ENCODE measurements around the gene GAS2L2. TPM values are rescaled to one million over a fixed set of nuclear protein-coding genes. Genes with fewer than 3 reads are reported as not detected.

GAS2L2 gene
- total RNA-seq (2021; fragmentation: NEBNext Ultra II Directional; extraction: Animal tissue kit (Norgen Biotek cat#: 25700)) (0.13 TPM in 1 of 2 replicates, not detected in the other), polyA plus RNA-seq (2011; rRNA removed) (0.09 TPM in 2 replicates), polyA minus RNA-seq (2011; rRNA and poly(A)+ RNA removed) (0.06 TPM in 1 of 2 replicates, not detected in the other)
- polyA plus RNA-seq (2011; cell fraction: cytosol; rRNA removed), result 0.12 TPM
- 0.20 TPM for polyA plus RNA-seq (2011; cell fraction: nucleus; rRNA removed)
- polyA plus RNA-seq (2012, experiment 1 of 2), result 0.15 to 0.18 TPM (median 0.17 TPM) in 3 of 4 replicates, not detected in the other
- polyA plus RNA-seq (2012, experiment 2 of 2), result not detected
- 0.06 TPM for polyA plus RNA-seq (2013, experiment 1 of 2)
- polyA plus RNA-seq (2013, experiment 2 of 2), result not detected
- polyA minus RNA-seq (2011; cell fraction: cytosol; rRNA and poly(A)+ RNA removed), result not detected
- polyA minus RNA-seq (2011; cell fraction: nucleus; rRNA and poly(A)+ RNA removed), result 0.30 TPM
- long read RNA-seq, experiment 1, result 0 reads
- long read RNA-seq, experiment 2, result 0 reads

- TF ChIP-seq YY1 (IDR thresholded peaks at IDR 0.05; ENCODE audit: low read depth, low read length) (no peak), CTBP2 (IDR thresholded peaks at IDR 0.05; ENCODE audit: borderline replicate concordance, insufficient read depth, insufficient read length, low read length) (no peak), MAFK (IDR thresholded peaks at IDR 0.05; ENCODE audit: low read depth, low read length) (no peak), KDM1A (IDR thresholded peaks at IDR 0.05; ENCODE audit: borderline replicate concordance, low read length) (0 out of 2 replicates have a peak, but pooled peaks have one; percentile 32)
- Histone ChIP-seq H3K27me3 (replicated peaks in 1 of 4; ENCODE audit: control insufficient read depth in 3 of 4, extremely low read depth in 1 of 4, insufficient read depth in 3 of 4, low read length in 3 of 4) (peaks cover 2 to 19% (median 12%) of the 10 kb centered on the region in 4 experiments; a peak in 6 of 7 replicates), H2BK5ac (ENCODE audit: low read depth, low read length) (no peak within 1 kb of the TSS), H3K79me1 (ENCODE audit: low read depth, low read length) (no peaks in the 10 kb centered on the region), H4K8ac (ENCODE audit: extremely low read depth, insufficient read depth, low read length) (0 out of 2 replicates have a peak within 1 kb of the TSS, but pooled peaks have one; percentile 5), H4K20me1 (replicated peaks in 1 of 2; ENCODE audit: control insufficient read depth in 1 of 2, insufficient read depth in 2 of 2, low read length in 2 of 2) (no peaks in the 10 kb centered on the region), H3K79me2 (ENCODE audit: control insufficient read depth in 1 of 2, insufficient read depth in 2 of 2, low read length in 2 of 2) (no peaks in the 10 kb centered on the region), H3K36me3 (ENCODE audit: control insufficient read depth in 2 of 4, insufficient read depth in 4 of 4, low read length in 3 of 4) (no peaks in the 10 kb centered on the region), H4K91ac (replicated peaks; ENCODE audit: insufficient read length, low read length) (no peak within 1 kb of the TSS), H3K27ac (ENCODE audit: low read depth, low read length) (no peak within 1 kb of the TSS), H3K9me3 (ENCODE audit: insufficient read depth in 2 of 2, low read depth in 1 of 2, low read length in 1 of 2) (no peaks in the 10 kb centered on the region), H4K5ac (ENCODE audit: insufficient read length, low read depth, low read length) (no peak within 1 kb of the TSS), H2BK15ac (ENCODE audit: low read length) (no peak within 1 kb of the TSS), H3K56ac (replicated peaks; ENCODE audit: insufficient read length, low read depth, low read length) (no peak within 1 kb of the TSS), H3K4me1 (replicated peaks in 1 of 4; ENCODE audit: control insufficient read depth in 3 of 4, insufficient read depth in 4 of 4, low read length in 3 of 4) (peaks cover 0 to 9% (median 5%) of the 10 kb centered on the region in 4 experiments; a peak in 4 of 7 replicates), H2BK12ac (ENCODE audit: low read depth, low read length) (peak within 1 kb of the TSS; percentile 68; the same call in 1 of the 2 replicates), H2BK120ac (replicated peaks; ENCODE audit: low read depth, low read length) (no peak within 1 kb of the TSS), H2BK20ac (ENCODE audit: low read length) (no peak within 1 kb of the TSS), H3K4me2 (ENCODE audit: insufficient read depth in 1 of 2, low read depth in 2 of 2, low read length in 2 of 2) (no peak within 1 kb of the TSS), H3K23ac (ENCODE audit: insufficient read length) (no peak within 1 kb of the TSS), H2AFZ (ENCODE audit: low read length) (peak within 1 kb of the TSS; percentile 90; the same call in 1 of the 2 replicates), H3K4ac (replicated peaks; ENCODE audit: insufficient read length, low read depth, low read length) (no peak within 1 kb of the TSS), H3K14ac (ENCODE audit: insufficient read length) (no peak within 1 kb of the TSS), H3K18ac (ENCODE audit: extremely low read depth, low read length) (no peak within 1 kb of the TSS; the same call in 1 of the 2 replicates), H3K23me2 (ENCODE audit: low read depth, low read length) (no peaks in the 10 kb centered on the region), H2AK5ac (ENCODE audit: low read depth, low read length) (no peak within 1 kb of the TSS), H3K9ac (replicated peaks in 1 of 4; ENCODE audit: extremely low read depth in 1 of 4, low read depth in 3 of 4, low read length in 3 of 4) (no peak within 1 kb of the TSS), H3K4me3 (ENCODE audit: extremely low read depth in 1 of 4, insufficient read depth in 2 of 4, low read depth in 3 of 4, low read length in 4 of 4) (no peak within 1 kb of the TSS)
- DNase-seq (ENCODE audit: low read depth in 1 of 2, low spot score in 2 of 2), result no peak
- CTCF ChIA-PET (ENCODE audit: partially characterized antibody), result interaction anchor here (0.9 to 8.4 kb wide), 3 partner anchors 9 to 141 kb away, joined by 3 to 83 read pairs (median 5); partner anchors contain the start of gene C17orf50
- POLR2A ChIA-PET (ENCODE audit: partially characterized antibody), result interaction anchor here (0.8 to 1.8 kb wide), 3 partner anchors 11 to 56 kb away, joined by 4 to 5 read pairs (median 4); partner anchors contain the start of gene TAF15
- FAIRE-seq, result no peak
- 79% methylated on average over 9 of the region's 9 CpGs; no CpG with 5 or more reads in 1 of the 2 experiments for WGBS, 2 experiments (ENCODE audit: extremely low coverage in 1 of 2, insufficient coverage in 1 of 2, insufficient read length in 1 of 2, insufficient replicate concordance in 2 of 2, low coverage in 1 of 2, low lambda C conversion rate in 2 of 2, missing lambda C conversion rate in 1 of 2)
These were observed at the start of gene GAS2L2 for GRCh38 chr17:35752945-35753764. GAS2L2 (minus strand) TSS chr17:35753239; CDS start chr17:35752850, 389 bp downstream.
